ENCODE results near the gene PRRC2A.
A peak's percentile ranks its signal among the peaks of the same experiment; 100 is the strongest.

Gene PRRC2A

DNA sequence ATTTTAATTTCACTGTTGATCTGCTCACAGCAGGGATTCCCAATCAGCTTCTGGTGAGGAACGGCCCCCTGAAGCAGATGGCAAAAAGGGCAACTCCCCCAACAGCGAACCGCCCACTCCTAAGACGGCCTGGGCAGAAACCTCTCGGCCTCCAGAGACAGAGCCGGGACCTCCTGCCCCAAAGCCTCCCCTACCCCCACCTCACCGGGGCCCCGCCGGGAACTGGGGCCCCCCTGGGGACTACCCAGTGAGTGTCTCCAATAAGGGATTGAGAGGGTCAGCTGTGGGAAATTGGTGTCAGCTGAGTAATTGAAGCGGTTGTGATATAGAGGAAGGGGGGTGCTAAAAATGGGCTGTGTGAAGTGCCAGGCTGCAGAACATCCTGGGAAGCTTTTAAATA lies 6.4 kb downstream of the PRRC2A start:
- no peak for DNase-seq (ENCODE audit: low spot score)

DNA sequence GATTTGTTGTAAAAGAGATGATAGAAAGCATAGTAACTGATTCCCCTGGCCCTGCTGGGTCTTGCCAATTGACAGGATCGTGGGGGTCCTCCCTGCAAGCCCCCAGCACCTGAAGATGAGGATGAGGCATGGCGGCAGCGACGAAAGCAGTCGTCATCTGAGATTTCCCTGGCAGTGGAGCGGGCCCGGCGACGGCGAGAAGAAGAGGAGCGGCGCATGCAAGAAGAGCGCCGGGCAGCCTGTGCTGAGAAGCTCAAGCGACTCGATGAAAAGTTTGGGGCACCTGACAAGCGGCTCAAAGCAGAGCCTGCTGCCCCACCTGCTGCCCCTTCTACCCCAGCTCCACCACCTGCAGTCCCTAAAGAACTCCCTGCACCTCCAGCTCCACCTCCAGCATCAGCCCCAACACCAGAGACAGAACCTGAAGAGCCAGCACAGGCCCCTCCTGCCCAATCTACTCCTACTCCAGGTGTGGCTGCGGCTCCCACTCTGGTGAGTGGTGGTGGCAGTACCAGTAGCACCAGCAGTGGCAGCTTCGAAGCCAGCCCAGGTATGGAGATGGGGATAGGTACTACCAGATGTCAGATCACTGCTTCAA lies 7.3 kb downstream of the PRRC2A start:
- no peak for DNase-seq (ENCODE audit: low spot score)

DNA sequence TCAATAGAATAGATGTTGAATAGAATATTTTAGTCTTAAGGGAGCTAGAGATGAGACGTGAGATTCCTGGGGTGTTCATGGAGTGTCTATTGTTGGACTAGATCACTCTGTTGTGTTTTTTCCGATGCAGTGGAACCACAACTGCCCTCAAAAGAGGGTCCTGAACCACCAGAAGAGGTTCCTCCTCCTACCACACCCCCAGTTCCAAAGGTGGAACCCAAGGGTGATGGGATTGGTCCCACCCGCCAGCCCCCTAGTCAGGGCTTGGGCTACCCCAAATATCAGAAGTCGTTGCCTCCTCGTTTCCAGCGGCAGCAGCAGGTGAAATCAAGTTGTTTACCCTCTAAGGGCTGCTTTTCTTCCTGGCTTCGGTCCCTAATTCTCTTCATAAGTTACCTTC lies 8.5 kb downstream of the PRRC2A start:
- DNase-seq (ENCODE audit: low spot score) = no peak

DNA sequence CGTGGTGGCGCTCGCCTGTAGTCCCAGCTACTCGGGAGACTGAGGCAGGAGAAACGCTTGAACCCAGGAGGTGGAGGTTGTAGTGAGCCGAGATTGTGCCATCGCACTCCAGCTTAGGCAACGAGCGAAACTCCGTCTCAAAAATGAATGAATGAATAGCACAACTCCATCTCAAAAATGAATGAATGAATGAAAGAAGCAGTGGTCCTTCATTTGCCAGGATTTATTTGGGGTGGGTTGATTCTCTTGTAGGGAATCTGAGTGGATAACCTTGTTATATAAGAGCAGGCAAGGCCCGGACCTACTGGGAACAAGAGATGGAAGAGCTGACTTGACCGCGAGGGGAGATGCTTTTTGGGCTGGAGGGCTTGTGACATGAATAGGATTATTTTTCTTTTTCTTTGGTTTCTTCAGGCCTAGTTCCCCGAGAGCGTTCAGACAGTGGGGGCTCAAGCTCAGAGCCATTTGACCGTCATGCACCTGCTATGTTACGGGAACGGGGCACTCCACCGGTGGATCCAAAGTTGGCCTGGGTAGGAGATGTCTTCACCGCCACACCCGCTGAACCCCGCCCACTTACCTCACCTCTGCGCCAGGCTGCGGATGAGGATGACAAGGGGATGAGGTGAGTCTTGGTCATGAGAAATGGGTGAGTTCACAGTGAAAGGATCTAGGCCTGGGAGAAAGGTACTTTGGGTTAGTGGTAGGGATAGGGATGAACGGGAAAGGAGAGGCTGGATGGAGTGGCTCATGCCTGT lies 9.8 kb downstream of the PRRC2A start:
- DNase-seq (ENCODE audit: low spot score) = no peak

DNA sequence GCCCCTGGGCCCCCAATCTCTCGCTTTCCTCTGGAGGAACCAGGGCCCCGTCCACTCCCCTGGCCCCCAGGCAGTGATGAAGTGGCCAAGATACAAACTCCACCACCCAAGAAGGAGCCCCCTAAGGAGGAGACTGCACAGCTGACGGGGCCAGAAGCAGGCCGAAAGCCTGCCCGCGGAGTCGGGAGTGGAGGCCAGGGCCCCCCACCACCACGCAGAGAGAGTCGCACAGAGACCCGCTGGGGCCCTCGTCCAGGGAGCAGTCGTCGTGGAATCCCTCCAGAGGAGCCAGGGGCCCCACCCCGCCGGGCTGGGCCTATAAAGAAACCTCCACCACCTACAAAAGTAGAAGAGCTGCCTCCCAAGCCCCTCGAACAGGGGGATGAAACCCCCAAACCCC lies 10.7 kb downstream of the PRRC2A start:
- no peak for DNase-seq (ENCODE audit: low spot score)

DNA sequence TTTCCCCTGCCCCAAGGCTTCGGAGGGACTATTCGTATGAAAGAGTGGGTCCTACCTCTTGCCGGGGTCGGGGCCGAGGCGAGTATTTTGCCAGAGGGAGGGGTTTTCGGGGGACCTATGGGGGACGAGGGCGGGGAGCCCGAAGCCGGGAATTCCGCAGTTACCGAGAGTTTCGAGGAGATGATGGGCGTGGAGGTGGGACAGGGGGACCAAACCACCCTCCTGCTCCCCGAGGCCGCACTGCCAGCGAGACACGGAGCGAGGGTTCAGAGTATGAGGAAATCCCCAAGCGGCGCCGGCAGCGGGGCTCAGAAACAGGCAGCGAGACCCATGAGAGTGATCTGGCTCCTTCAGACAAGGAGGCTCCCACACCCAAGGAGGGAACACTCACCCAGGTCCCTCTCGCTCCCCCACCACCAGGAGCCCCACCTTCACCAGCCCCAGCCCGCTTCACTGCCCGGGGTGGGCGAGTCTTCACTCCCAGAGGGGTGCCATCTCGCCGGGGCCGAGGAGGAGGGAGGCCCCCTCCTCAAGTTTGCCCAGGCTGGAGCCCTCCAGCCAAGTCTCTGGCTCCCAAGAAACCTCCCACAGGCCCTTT lies 11.3 kb downstream of the PRRC2A start:
- DNase-seq (ENCODE audit: low spot score) = no peak

DNA sequence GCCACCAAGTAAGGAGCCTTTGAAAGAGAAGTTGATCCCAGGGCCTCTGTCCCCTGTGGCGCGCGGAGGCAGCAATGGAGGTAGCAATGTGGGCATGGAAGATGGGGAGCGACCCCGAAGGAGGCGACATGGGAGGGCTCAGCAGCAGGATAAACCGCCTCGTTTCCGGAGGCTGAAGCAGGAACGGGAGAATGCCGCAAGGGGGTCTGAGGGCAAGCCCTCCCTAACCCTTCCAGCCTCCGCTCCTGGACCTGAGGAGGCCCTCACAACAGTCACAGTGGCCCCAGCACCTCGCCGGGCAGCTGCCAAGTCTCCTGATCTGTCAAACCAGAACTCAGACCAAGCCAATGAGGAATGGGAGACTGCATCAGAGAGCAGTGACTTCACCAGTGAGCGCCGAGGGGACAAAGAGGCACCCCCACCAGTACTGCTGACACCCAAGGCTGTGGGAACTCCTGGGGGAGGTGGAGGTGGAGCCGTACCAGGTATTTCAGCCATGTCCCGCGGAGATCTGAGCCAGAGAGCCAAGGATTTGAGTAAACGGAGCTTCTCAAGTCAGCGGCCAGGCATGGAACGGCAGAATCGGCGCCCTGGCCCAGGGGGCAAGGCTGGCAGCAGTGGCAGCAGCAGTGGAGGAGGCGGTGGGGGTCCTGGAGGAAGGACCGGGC lies 11.9 kb downstream of the PRRC2A start:
- DNase-seq (ENCODE audit: low spot score) = no peak

DNA sequence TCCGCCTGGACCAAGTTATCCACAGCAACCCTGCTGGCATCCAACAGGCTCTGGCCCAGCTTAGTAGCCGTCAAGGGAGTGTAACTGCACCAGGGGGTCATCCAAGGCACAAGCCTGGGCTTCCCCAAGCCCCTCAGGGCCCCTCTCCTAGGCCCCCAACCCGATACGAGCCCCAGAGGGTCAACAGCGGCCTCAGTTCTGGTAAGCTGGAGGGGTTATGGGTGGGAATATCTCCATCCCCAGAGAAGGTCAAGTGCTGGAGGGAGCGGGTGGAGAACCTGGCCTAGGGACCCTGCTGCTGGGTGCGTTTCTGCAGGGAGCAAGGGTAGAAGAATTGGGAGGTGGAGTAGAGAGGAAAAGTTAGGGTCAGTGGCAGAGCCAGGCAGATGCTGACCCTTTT lies 12.9 kb downstream of the PRRC2A start:
- DNase-seq (ENCODE audit: low spot score) = no peak

DNA sequence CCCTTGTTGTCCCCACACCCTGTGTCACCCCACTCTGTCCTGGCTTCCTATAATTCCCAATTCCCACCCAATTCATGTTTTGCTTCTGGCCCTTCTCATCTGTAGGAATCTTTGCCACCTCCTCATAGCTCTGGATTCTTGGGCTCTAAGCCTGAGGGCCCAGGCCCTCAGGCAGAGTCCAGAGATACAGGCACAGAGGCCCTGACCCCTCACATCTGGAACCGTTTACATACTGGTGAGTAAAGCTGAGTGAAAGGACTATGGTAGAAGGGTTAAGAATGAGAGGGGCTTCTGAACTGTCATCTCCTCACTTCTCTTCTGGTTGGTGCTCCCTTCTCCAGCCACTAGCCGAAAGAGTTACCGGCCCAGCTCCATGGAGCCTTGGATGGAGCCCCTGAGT lies 13.6 kb downstream of the PRRC2A start:
- no peak for DNase-seq (ENCODE audit: low spot score)

DNA sequence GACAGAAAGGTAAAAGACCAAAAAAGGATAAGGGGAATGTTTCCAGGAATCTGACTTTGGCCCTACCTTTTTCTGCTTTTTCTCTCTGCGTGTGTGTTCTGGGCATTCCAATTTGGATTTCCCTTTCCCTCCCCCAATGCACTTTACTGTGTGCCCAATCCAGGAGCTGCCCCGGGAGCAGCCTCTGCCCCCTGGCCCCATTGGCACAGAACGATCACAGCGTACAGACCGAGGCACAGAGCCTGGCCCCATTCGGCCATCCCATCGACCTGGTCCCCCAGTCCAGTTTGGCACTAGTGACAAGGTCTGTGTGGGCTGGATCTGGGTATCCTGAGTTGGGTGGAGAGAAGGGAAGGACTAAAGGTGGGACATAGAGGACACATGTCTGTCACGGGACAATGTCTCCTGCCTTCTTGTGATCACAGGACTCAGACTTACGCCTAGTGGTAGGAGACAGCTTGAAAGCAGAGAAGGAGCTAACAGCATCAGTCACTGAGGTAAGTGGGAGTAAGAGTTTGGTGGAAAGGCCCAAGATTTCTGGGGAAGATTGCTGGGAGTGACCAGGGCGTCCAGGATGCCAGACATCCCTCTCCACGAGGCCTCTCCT lies 14.6 kb downstream of the PRRC2A start:
- DNase-seq (ENCODE audit: low spot score) = no peak

DNA sequence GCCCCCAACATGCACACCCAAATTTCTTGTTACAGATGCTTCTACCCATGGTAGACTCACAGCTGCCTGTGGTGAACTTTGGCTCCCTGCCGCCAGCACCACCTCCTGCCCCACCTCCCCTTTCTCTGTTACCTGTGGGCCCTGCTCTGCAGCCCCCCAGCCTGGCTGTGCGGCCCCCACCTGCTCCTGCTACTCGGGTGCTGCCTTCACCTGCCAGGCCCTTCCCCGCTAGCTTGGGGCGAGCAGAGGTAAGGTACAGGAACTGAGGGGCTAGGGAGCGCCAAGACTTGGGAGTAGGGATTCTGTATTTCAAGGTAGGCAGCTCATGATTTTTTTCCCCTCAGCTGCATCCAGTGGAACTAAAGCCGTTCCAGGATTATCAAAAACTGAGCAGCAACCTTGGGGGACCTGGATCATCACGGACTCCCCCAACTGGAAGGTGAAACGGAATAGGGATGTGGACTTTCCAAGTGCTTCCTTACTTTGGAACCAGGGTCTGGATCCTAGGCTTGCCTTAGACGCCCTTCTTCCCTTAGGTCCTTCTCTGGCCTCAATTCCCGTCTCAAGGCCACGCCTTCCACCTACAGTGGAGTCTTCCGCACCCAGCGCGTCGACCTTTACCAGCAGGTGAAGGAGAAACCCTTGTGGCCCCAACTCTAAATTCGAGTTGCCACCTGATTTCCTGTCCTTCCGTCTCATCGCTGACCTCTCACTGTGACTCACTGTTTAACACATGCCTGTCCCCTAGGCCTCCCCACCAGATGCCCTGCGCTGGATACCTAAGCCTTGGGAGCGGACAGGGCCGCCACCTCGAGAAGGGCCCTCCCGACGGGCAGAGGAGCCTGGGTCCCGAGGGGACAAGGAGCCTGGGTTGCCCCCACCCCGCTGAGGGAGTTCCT lies 16.4 kb downstream of the PRRC2A start:
- DNase-seq (ENCODE audit: low spot score) = no peak

DNA sequence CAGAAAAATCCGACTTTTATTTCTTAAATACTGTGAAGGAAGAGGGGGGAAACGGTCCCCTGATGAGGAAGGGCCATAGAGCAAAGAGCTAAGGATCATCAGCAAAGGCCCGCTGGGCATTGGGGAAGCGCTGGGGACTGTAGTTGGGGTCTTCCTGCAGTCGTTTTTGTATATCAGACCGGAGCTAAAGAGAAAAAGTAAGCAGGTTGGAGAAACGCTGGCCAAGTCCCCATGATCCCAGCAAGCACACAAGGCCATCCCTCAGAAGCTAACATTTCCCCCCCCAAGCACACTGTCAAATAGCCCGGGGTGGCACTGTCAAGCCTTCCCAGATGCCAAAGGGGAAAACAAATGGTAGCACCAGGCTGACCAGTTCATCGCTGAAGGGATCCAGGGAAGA lies 18.5 kb downstream of the PRRC2A start:
- DNase-seq (ENCODE audit: low spot score) = no peak

DNA sequence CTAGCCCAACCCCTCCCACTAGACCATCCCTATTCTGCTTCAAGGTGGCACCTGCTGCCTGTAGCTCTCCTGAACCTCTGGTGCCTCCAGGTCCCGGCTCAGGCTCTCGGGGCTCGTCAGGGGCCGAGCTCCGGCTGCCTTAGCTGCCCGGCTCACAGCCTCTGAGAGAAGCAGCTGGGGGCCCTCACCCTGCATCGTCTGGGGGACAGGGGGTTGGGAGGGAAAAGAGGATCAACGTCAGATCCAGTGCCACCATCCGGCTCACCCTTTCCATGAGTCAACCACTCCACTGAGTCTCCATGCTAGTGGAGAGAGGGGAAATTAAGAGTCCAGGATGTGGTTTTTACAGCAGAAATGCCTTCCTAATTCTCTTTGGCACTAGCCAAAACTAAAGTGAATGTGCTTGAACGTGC lies 18.9 kb downstream of the PRRC2A start:
- DNase-seq (ENCODE audit: low spot score) = no peak

DNA sequence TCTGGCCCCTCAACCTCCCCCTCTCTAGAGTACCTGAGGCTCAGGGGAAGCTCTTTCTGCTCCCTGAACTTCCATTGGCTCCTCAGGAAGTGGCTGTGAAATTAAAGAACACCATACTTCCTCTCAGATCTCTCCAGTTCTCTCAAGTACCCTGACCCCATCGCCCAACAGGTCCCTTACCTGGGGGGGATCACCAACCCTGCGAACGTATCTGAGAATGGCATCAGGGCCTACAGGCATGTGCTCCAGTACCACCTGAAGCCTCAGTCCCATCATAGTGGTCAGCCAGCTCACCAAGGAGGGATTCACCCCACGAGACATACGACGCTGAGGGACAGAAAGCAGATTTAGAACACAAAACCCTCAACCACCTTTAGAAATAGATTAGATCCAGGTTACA lies 20.1 kb downstream of the PRRC2A start:
- DNase-seq (ENCODE audit: low spot score) = no peak

DNA sequence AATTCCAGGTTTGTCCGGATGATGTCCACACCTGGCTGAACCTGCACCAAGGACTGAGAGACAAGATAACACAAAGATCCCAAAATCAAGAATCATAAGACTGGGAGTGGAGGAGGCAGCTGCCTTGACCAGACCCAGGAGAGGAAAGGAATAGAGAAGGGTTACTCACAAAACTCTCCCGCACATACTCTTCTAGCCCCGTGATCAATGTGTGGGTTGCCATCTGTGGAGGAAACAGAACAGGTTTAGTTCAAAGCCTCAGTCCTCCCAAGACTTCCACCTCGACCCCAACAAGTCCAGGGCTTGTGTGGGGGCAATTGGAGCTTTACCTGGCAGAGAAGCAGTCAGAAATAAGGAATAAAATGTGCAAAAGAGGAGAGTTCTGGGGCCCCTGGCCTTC lies 20.9 kb downstream of the PRRC2A start:
- no peak for DNase-seq (ENCODE audit: low spot score)

DNA sequence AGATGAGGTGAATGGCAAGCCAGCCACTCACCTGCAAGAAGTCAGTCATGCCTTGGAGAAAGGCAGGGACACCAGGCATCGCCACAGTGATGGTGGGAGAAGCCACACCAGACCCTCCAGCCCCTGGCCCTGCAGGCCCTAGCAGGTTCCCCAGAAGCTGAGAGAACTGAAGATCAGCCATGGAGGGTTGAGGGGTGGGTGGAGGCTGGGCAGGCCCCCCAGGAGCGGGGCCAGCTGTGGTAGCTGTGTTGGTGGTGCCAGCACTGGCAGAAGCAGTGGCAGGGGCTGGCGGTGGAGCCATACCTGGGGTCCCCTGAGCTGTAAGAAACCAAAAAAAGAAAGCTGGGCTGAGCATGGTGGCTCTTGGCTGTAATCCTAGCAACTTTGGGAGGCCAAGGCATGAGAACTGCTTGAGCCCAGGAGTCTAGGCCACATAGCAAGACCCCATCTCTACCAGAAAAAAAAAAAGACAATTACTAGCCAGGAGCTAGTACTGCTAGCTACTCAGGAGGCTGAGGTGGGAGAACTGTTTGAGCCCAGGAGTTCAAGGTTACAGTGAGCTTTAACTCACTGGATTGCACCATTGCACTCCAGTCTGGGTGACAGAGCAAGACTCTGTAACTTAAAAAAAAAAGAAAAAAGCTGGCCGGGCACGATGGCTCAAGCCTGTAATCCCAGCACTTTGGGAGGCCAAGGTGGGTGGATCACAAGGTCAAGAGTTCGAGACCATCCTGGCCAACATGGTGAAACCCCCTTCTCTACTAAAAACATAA lies 22.5 kb downstream of the PRRC2A start:
- DNase-seq (ENCODE audit: low spot score) = no peak

DNA sequence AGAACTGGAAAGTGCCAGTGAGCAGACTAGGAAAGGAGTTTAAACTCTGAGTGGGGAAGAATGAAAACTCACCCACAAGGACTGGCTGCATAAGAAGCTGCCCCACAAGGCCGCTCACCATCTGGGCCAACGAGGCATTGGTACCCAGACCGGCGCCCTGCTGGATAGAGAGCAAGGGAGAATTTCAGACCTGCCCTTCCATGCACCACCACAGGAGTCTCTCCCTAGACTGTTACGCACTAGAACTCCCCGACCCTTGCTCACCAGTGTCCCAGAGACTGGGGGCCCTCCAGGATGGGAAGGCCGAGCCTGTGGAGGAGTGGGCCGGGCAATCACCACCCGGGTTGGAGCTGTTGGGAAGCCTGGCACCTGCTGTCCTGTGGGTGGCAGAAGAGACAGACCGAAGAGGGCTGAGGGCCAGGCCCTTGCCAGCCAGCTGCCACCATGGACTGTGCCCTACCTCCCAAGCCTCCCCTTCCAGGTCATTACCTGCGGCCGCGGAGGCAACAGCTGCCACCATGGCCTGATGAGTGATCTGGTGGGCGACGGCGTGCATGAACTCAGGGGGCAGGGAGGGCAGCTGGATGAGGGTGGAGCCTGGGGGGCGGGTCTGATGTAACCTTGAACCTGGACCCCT lies 23.4 kb downstream of the PRRC2A start:
- DNase-seq (ENCODE audit: low spot score) = no peak

DNA sequence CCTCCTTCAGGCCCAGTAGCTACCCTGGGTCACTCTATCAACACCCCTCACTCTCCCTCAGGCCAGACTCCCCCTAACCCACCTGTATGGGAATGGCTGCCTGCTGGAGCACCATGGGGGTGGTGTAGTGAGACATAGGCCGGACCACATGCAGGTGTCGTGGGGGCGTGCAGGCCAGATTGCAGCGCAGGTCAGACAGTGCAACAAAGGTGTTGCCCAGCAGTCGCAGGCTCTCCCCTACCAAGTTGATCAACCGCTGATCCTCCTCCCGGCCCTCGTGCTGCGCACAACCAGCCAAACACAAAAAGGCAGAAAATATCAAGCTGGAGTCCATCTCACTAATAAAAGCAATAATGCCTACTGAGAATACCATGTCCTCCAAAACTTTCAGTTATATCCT lies 24.8 kb downstream of the PRRC2A start:
- DNase-seq (ENCODE audit: low spot score) = no peak

DNA sequence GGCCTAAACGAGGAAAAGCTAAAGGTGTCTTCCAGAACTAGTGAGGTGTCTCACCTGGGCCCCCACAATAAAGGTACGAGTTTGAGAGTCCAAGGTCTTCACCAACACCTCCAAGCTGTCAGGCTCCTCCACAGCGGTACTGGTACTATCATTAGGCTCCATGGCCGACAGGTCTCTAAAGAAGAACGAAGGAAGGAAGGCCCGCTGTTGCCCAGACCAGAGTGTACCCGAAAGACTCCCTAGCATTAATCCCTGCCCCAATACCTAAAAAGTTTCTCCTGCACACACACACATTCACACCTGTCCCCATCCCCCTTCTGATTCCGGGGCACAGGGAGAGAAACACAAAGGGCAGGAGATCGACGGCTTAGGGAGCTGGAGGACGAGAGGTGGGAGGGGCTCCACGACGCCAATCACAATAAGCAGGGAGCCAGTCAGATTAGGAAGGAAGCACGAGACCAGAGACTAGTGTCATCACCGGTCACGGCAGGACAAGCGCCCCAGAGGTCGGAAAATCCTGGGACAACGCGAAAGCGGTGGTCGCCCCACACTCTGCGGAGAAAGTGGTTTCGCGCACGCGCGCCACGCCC lies 31.2 kb downstream of the PRRC2A start:
- peak; percentile 85 for DNase-seq (ENCODE audit: low spot score)
